GM12873 (cell line): ENCODE data around the gene MAOA.

ENCODE experiments used
- CTCF ChIP-seq: IDR thresholded peaks from 2 replicates; pipeline ENCODE4 v1.5.1; 2012; ENCODE audit warnings: low read depth, mild to moderate bottlenecking, moderate library complexity, low read length, control low read depth; ENCODE audit not compliant: insufficient read depth; ENCODE audit errors: missing control alignments

Gene MAOA

GRCh38 chrX:43631841-43632240, 24.3 kb upstream of the MAOA start:
- TF ChIP-seq CTCF: no peak

DNA sequence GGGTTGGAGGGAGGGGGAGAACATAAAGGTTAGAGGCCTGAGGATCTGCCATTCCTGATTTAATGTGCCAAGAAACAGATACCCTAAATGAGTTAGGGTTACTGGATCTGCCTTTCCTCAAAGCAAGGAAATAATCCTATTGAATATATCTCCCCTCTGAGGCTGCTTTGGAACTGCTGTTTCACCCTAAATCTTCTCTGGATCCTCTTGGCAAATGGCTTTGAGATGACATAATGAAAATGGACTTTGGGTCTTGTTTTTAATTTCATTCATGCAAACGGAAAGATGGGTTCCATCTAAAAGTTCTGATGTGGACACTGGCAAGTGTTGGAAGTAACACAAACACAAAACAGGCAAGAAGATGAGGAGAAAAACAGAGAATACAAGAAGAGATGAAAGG, 23.0 kb upstream of the MAOA start:
- TF ChIP-seq CTCF: no peak

GRCh38 chrX:43633757-43634156, 22.3 kb upstream of the MAOA start:
- no peak for TF ChIP-seq CTCF

GRCh38 chrX:43640482-43640881, 15.6 kb upstream of the MAOA start:
- TF ChIP-seq CTCF: no peak

DNA sequence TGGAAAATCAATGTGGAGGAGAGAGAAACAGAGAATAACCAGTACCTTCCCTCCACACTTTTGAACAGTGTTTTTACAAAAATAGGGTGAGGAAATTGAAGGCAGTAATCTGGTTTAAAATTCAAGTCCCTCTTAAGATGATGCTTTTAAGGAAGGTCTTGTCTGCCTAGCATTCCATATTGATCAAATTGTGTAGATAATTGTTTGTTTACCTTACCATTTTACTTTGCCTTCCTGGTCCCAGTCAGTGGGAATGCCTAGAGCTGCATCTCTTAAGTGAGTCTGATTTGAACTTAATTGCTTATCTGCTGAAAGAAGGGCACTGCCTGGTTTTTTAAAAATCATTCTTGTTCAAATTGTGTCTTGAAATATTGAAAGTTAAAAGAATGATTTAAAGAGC, 14.4 kb upstream of the MAOA start:
- TF ChIP-seq CTCF: no peak

- no peak for TF ChIP-seq CTCF
These were observed 12.9 kb upstream of the MAOA start for GRCh38 chrX:43643201-43643600.

DNA sequence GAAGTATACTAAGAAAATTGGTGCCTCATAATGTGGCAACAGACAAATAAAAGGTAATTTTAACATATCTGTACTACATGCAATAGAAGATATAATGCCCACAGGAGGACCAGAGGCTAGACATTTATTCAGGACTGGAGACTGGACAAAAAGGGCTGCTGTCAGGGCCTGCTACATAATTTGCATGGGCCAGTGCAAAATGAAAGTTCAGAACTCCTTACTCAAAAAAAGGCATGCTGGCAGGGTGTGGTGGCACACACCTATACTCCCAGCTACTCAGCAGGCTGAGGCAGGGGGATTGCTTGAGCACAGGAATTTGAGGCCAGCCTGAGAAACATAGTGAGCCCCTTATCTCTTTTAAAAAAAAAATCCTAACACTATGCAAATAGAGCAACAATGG, 12.4 kb upstream of the MAOA start:
- TF ChIP-seq CTCF: no peak

- no peak for TF ChIP-seq CTCF
These were observed 11.9 kb upstream of the MAOA start for GRCh38 chrX:43644124-43644701.
